ENCODE results near the gene COPB1.

DNA sequence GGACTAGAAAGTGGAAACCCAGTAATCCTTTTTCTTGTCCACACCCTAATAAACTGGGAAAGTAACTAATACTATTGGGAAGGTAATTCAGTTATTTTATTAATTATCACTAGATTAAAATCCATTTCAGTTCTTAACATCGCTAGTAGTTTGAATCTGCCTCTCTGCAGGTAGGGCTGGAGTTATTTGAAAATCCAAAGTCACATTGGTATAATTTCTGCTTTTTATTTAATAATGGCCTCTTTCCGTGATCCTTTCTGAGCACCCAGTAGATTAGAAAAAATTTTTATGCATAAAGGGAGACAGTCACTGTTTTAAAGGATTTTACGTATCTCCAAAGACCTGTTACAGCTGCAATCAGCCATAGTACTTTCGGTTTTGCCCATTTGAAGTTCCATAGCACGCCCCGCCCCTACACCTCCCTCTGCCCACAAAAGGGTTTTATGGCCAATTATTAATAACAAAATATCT lies 605 bp upstream of the COPB1 start:
- TF ChIP-seq EZH2 (IDR thresholded peaks at IDR 0.05; ENCODE audit: low read depth, low read length, severe bottlenecking) (no peak), CHD2 (IDR thresholded peaks at IDR 0.05; ENCODE audit: low read length) (no peak), RNF2 (IDR thresholded peaks at IDR 0.05; ENCODE audit: borderline replicate concordance, low read depth, low read length, missing control alignments, poor library complexity, severe bottlenecking) (no peak), POLR2A (IDR thresholded peaks at IDR 0.05; ENCODE audit: control extremely low read depth in 1 of 2, low read depth in 2 of 2, low read length in 2 of 2) (no peak), FOSL1 (IDR thresholded peaks at IDR 0.05; ENCODE audit: insufficient read depth, low read depth, low read length) (no peak), MAFK (IDR thresholded peaks at IDR 0.05; ENCODE audit: low read depth, low read length) (no peak), EGR1 (IDR thresholded peaks at IDR 0.05; ENCODE audit: borderline replicate concordance, low read depth, low read length) (no peak), GTF2F1 (IDR thresholded peaks at IDR 0.05; ENCODE audit: borderline replicate concordance, low read depth, low read length) (no peak)
- TF ChIP-seq, protein P1, sequence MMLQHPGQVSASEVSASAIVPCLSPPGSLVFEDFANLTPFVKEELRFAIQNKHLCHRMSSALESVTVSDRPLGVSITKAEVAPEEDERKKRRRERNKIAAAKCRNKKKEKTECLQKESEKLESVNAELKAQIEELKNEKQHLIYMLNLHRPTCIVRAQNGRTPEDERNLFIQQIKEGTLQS (IDR thresholded peaks at IDR 0.05; ENCODE audit: insufficient read depth, low read depth, low read length): no peak
- TF ChIP-seq, protein P2, sequence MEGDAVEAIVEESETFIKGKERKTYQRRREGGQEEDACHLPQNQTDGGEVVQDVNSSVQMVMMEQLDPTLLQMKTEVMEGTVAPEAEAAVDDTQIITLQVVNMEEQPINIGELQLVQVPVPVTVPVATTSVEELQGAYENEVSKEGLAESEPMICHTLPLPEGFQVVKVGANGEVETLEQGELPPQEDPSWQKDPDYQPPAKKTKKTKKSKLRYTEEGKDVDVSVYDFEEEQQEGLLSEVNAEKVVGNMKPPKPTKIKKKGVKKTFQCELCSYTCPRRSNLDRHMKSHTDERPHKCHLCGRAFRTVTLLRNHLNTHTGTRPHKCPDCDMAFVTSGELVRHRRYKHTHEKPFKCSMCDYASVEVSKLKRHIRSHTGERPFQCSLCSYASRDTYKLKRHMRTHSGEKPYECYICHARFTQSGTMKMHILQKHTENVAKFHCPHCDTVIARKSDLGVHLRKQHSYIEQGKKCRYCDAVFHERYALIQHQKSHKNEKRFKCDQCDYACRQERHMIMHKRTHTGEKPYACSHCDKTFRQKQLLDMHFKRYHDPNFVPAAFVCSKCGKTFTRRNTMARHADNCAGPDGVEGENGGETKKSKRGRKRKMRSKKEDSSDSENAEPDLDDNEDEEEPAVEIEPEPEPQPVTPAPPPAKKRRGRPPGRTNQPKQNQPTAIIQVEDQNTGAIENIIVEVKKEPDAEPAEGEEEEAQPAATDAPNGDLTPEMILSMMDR (IDR thresholded peaks at IDR 0.05; ENCODE audit: control extremely low read depth in 1 of 3, insufficient read depth in 1 of 3, low read depth in 1 of 3, low read length in 3 of 3): no peak

Data from H1 (cell line).